ENCODE results near the gene CAPN2.
A peak's percentile ranks its signal among the peaks of the same experiment; 100 is the strongest.

The CAPN2 gene

DNA sequence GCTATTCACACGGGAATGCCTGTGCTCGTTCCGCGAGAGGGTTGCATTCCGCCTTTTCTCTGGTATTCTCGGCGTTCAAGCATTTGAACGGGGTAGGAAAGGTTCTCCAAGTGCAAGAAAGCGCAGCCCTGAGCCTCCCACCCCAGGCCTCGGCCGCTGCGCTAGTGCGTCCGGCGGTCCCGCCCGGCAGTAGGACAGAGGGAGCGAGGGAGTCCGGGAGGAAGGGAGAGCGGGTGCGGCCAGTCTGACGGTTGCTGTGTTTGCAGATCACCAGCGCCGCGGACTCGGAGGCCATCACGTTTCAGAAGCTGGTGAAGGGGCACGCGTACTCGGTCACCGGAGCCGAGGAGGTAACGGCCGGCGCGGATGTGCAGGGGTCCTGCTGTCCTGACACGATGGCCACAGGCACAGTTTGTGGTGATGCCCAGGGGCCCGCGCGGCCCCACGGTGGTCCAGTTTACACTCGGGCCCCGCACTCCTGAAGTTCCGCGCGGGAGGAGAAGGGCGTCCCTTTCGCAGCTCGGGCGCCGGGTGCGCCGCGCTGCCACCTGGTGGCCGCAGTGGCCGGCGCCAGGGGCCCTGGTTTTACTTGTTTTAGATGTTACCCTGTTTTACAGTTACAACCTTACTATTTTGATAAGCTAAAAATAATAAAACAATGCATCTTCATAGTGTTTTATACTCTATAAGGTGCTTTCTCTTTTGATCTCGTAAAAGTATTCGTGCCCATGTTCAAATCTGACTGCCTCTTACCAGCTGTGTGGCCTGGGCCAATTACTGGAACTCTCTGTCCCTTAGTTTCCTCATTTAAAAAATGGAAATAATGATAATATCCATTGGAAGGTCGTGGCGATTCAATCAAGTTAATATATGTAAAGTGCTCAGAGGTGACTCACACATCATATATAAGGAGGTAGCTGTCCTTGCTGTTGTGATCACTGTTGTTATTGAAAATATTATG, 36.7 kb downstream of the CAPN2 start:
- H3K27ac ChIP-seq = no peak overlapping the region

DNA sequence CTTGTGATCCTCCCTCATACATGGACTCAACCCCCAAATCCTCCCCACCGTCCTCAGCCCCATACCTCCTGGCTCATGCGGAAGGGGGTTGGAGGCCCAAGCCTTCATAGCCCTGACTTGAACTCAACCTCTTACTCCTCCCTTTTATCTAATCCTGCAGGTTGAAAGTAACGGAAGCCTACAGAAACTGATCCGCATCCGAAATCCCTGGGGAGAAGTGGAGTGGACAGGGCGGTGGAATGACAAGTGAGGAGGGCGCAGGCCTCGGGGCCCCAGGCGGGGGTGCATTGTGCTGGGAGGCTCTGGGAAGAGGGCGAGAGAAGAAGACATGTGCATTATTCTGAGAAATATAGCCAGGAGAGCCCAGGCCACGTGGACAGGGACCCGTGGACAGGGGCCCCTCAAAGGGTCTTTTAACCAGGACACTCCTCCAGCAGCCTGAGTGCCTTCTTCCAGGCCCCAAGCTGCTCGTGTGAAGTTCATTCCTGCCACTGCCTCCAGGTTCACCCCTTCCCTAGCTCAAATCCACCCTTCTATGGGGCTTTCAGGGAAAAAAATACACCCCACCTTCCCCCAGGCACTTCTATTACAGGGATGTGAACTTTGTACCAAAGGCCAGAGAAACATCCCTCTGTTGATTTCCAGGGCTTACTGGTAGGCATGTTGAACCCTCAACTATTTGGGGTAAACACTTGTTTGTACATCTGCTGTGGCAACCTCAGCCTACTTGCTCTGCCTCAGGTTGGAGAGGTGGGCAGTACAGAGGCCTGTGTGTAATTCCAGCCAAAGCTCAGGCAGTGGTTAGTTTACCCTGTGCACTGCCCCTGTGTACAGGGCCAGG, 38.6 kb downstream of the CAPN2 start:
- Histone ChIP-seq H4K20me1 (ENCODE audit: insufficient read depth) (no peaks in the 10 kb centered on the region), H2AFZ (ENCODE audit: low read depth) (no peak overlapping the region), H3K4me3 (IDR thresholded peaks at IDR 0.05; ENCODE audit: insufficient read depth, low read depth, low read length) (no peak overlapping the region), H3K27ac (no peak overlapping the region), H3K27me3 (ENCODE audit: insufficient read depth, low read depth) (no peaks in the 10 kb centered on the region), H3K9ac (no peak overlapping the region), H3K4me2 (no peak overlapping the region), H3K36me3 (ENCODE audit: insufficient read depth) (no peaks in the 10 kb centered on the region), H3K79me2 (ENCODE audit: insufficient read depth, low read depth) (no peaks in the 10 kb centered on the region), H3K4me1 (ENCODE audit: low read depth, poor library complexity, severe bottlenecking) (no peaks in the 10 kb centered on the region)
- TF ChIP-seq, protein P1, sequence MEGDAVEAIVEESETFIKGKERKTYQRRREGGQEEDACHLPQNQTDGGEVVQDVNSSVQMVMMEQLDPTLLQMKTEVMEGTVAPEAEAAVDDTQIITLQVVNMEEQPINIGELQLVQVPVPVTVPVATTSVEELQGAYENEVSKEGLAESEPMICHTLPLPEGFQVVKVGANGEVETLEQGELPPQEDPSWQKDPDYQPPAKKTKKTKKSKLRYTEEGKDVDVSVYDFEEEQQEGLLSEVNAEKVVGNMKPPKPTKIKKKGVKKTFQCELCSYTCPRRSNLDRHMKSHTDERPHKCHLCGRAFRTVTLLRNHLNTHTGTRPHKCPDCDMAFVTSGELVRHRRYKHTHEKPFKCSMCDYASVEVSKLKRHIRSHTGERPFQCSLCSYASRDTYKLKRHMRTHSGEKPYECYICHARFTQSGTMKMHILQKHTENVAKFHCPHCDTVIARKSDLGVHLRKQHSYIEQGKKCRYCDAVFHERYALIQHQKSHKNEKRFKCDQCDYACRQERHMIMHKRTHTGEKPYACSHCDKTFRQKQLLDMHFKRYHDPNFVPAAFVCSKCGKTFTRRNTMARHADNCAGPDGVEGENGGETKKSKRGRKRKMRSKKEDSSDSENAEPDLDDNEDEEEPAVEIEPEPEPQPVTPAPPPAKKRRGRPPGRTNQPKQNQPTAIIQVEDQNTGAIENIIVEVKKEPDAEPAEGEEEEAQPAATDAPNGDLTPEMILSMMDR (conservative IDR thresholded peaks at IDR 0.05; ENCODE audit: low read depth, low read length) = no peak

More for the DNA sequence above, 36.7 kb downstream of the CAPN2 start:
- no peaks in the 10 kb centered on the region for H4K20me1 ChIP-seq (ENCODE audit: insufficient read depth)
- no peak overlapping the region for H3K4me2 ChIP-seq
- H3K9ac ChIP-seq = no peak overlapping the region
- no peaks in the 10 kb centered on the region for H3K36me3 ChIP-seq (ENCODE audit: insufficient read depth)
- H3K27me3 ChIP-seq (ENCODE audit: insufficient read depth, low read depth) = no peaks in the 10 kb centered on the region
- no peaks in the 10 kb centered on the region for H3K4me1 ChIP-seq (ENCODE audit: low read depth, poor library complexity, severe bottlenecking)
- no peaks in the 10 kb centered on the region for H3K79me2 ChIP-seq (ENCODE audit: insufficient read depth, low read depth)
- H2AFZ ChIP-seq (ENCODE audit: low read depth) = no peak overlapping the region
- H3K4me3 ChIP-seq (IDR thresholded peaks at IDR 0.05; ENCODE audit: insufficient read depth, low read depth, low read length) = no peak overlapping the region
- TF ChIP-seq, protein P1 (conservative IDR thresholded peaks at IDR 0.05; ENCODE audit: low read depth, low read length) = peak; percentile 79

DNA sequence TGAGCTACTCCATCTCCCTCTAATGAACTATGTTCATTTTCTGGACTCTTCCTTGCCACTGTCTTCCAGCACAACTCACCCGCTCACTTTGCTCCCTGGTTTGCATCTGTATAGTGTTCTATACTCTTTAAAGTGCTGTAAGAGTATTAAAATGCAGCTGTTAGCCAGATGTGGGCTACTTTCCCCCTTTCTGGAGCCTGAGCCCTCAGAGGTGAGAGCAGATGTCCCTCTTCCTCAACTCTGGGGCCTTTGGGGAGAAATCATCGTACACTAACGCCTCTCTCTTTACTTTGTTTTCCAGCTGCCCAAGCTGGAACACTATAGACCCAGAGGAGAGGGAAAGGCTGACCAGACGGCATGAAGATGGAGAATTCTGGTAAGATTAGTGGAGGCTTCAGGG, 39.4 kb downstream of the CAPN2 start:
- H3K27ac ChIP-seq = no peak overlapping the region
- no peak overlapping the region for H3K9ac ChIP-seq
- H3K79me2 ChIP-seq (ENCODE audit: insufficient read depth, low read depth) = no peaks in the 10 kb centered on the region
- H3K4me1 ChIP-seq (ENCODE audit: low read depth, poor library complexity, severe bottlenecking) = no peaks in the 10 kb centered on the region
- H3K4me2 ChIP-seq = no peak overlapping the region
- TF ChIP-seq, protein P1 (conservative IDR thresholded peaks at IDR 0.05; ENCODE audit: low read depth, low read length) = no peak
- no peak overlapping the region for H2AFZ ChIP-seq (ENCODE audit: low read depth)
- no peaks in the 10 kb centered on the region for H3K27me3 ChIP-seq (ENCODE audit: insufficient read depth, low read depth)
- H3K4me3 ChIP-seq (IDR thresholded peaks at IDR 0.05; ENCODE audit: insufficient read depth, low read depth, low read length) = no peak overlapping the region
- H4K20me1 ChIP-seq (ENCODE audit: insufficient read depth) = no peaks in the 10 kb centered on the region
- no peaks in the 10 kb centered on the region for H3K36me3 ChIP-seq (ENCODE audit: insufficient read depth)

DNA sequence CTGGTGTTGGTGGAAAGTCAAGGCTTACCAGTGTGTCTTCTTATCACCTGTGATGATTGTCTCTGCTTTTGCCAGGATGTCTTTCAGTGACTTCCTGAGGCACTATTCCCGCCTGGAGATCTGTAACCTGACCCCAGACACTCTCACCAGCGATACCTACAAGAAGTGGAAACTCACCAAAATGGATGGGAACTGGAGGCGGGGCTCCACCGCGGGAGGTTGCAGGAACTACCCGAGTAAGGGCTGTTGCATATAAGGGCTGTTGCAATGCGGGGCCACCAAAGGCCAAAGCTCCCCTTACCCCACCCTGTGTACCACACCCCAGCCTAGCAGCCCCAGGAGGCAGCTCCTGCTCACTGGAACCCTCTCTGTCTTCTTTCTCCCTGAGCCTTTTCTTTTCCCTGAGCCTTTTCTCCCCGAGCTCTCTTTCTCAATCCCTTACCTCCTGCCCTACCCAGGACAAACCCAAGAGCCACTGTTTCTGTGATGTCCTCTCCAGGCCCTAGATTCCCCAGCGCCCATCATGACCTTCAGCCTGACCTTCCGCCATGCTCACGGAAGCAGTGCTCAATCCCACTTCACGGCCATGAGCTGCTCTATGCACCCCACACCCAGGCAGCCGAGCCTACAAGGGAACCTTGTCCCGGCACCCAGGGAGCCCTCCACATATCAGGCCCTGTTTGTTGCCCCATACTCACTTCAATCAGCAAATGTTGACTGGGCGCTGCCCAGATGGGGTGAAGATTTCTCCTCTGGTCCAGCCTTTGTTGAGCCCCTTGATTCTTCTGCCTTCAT, 40.6 kb downstream of the CAPN2 start:
- no peaks in the 10 kb centered on the region for H3K27me3 ChIP-seq (ENCODE audit: insufficient read depth, low read depth)
- no peaks in the 10 kb centered on the region for H4K20me1 ChIP-seq (ENCODE audit: insufficient read depth)
- H2AFZ ChIP-seq (ENCODE audit: low read depth) = no peak overlapping the region
- H3K9ac ChIP-seq = no peak overlapping the region
- H3K79me2 ChIP-seq (ENCODE audit: insufficient read depth, low read depth) = no peaks in the 10 kb centered on the region
- no peak overlapping the region for H3K27ac ChIP-seq
- no peak overlapping the region for H3K4me2 ChIP-seq
- TF ChIP-seq, protein P1 (conservative IDR thresholded peaks at IDR 0.05; ENCODE audit: low read depth, low read length) = no peak
- H3K4me3 ChIP-seq (IDR thresholded peaks at IDR 0.05; ENCODE audit: insufficient read depth, low read depth, low read length) = no peak overlapping the region
- H3K4me1 ChIP-seq (ENCODE audit: low read depth, poor library complexity, severe bottlenecking) = no peaks in the 10 kb centered on the region
- no peaks in the 10 kb centered on the region for H3K36me3 ChIP-seq (ENCODE audit: insufficient read depth)
